Stromal cell of bone marrow (primary cell): ENCODE results near the gene CIROP.

ENCODE experiments used
- DNase-seq: peaks from one replicate; pipeline ENCODE4 v3.0.0-alpha.2; 2012; ENCODE audit warnings: low read depth

Gene CIROP

GRCh38 chr14:23104591-23105347 is at the start of gene CIROP:
Gene CIROP (minus strand): TSS chr14:23104989. CDS start chr14:23104920, 69 bp downstream.
- no peak for DNase-seq

GRCh38 chr14:23153851-23154796 is 49.3 kb upstream of the CIROP start:
- peak; percentile 77 for DNase-seq

- DNase-seq = no peak
These were observed 46.6 kb upstream of the CIROP start for GRCh38 chr14:23151342-23151741.

- DNase-seq = no peak
These were observed 45.0 kb upstream of the CIROP start for GRCh38 chr14:23149745-23150144.

- DNase-seq = no peak
These were observed 43.9 kb upstream of the CIROP start for GRCh38 chr14:23148591-23149249.

GRCh38 chr14:23147676-23148075 is 42.9 kb upstream of the CIROP start:
- DNase-seq = no peak

GRCh38 chr14:23146980-23147379 is 42.2 kb upstream of the CIROP start:
- no peak for DNase-seq

GRCh38 chr14:23146351-23146910 is 41.6 kb upstream of the CIROP start:
- no peak for DNase-seq

- DNase-seq = no peak
These were observed 41.1 kb upstream of the CIROP start for GRCh38 chr14:23145794-23146350.

GRCh38 chr14:23143911-23144310 is 39.1 kb upstream of the CIROP start:
- no peak for DNase-seq

GRCh38 chr14:23142826-23143225 is 38.0 kb upstream of the CIROP start:
- DNase-seq = no peak

- peak; percentile 53 for DNase-seq
These were observed 37.1 kb upstream of the CIROP start for GRCh38 chr14:23141706-23142444.

GRCh38 chr14:23140371-23140770 is 35.6 kb upstream of the CIROP start:
- no peak for DNase-seq

- no peak for DNase-seq
These were observed 35.1 kb upstream of the CIROP start for GRCh38 chr14:23139874-23140273.

- DNase-seq = no peak
These were observed 33.2 kb upstream of the CIROP start for GRCh38 chr14:23137813-23138535.

- no peak for DNase-seq
These were observed 32.5 kb upstream of the CIROP start for GRCh38 chr14:23137192-23137812.

- no peak for DNase-seq
These were observed 31.9 kb upstream of the CIROP start for GRCh38 chr14:23136566-23137133.

- no peak for DNase-seq
These were observed 28.2 kb upstream of the CIROP start for GRCh38 chr14:23132970-23133369.

GRCh38 chr14:23131482-23131881 is 26.7 kb upstream of the CIROP start:
- no peak for DNase-seq

- no peak for DNase-seq
These were observed 26.1 kb upstream of the CIROP start for GRCh38 chr14:23130871-23131270.
